Activated CD4-positive, alpha-beta memory T cell treated with anti-CD3 and anti-CD28 coated beads for 36 hours (primary cell): ENCODE results near the gene DOK7. TPM values are rescaled to one million over a fixed set of nuclear protein-coding genes. Genes with fewer than 3 reads are reported as not detected.
A peak's percentile ranks its signal among the peaks of the same experiment; 100 is the strongest.

Source experiments
- CTCF ChIA-PET: fragments of 350-600 bp; sonication (Branson Sonifier 250); formaldehyde crosslinking; loops from one replicate; lab custom pipeline; 2021; ENCODE audit warnings: antibody characterized with exemption, inconsistent platforms; lab: Charles Lee
- POLR2A ChIA-PET: fragments of 350-600 bp; sonication (Branson Sonifier 250); formaldehyde crosslinking; loops from one replicate; lab custom pipeline; 2021; ENCODE audit warnings: antibody characterized with exemption; lab: Charles Lee
- DNase-seq: peaks from one replicate; pipeline ENCODE4 v3.0.0-alpha.2; 2020
- H3K27ac Mint-ChIP-seq: one replicate; pipeline ENCODE4 v1.8.0; 2021; ENCODE audit warnings: mixed read lengths
- H3K27me3 Mint-ChIP-seq: one replicate; pipeline ENCODE4 v1.8.0; 2021; ENCODE audit warnings: mixed read lengths
- H3K36me3 Mint-ChIP-seq: one replicate; pipeline ENCODE4 v1.8.0; 2021; ENCODE audit warnings: mixed read lengths
- H3K4me1 Mint-ChIP-seq: one replicate; pipeline ENCODE4 v1.8.0; 2021; ENCODE audit warnings: low read depth, mixed read lengths
- H3K4me3 Mint-ChIP-seq: one replicate; pipeline ENCODE4 v1.8.0; 2021; ENCODE audit warnings: mild to moderate bottlenecking, mixed read lengths
- H3K9me3 Mint-ChIP-seq: one replicate; pipeline ENCODE4 v1.8.0; 2021; ENCODE audit warnings: mixed read lengths
- intact Hi-C: fragments of 100-400 bp; cut with micrococcal nuclease; formaldehyde crosslinking; loops from one replicate; pipeline ENCODE4 v1.15.1; 2023
- total RNA-seq, 2 experiments: library from RNA; stranded (reverse); gene quantifications; one replicate each; pipeline ENCODE4 v1.2.3, GENCODE V29; 2021

DOK7 gene
- total RNA-seq, 2 experiments from 2014 or later = not detected

DNA sequence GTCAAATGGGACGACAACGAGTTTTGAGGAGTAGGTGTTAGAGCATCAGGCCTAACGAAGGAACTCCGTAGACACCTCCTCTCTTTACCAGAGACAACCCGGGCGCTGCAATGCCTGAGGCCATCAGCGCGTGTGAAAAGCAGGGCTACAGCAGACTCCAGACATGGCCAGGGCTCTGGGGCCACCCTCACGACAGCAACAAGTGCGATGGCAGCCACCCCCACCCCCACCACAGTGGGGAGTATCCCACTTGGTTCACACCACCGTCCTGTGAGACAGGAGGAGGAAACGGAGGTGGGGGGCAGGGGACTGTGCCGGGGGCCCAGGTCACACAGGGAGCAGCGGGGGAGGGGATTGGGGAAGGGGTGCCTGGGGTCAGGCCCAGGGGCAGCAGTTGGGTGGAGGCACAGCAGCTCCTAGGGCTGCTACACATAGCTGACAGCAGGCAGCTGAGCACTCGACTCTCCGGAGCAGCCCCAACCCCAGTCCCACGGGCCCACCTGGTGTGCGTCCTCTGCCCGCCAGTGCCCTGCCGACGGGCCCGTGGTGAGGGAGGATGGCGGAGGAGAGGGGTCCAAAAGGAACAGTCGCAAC, 60.6 kb downstream of the DOK7 start:
- no peak for DNase-seq
- intact Hi-C loops = no loop called here
- Mint-ChIP-seq H3K4me3 (no peak overlapping the region), H3K9me3 (no peaks in the 10 kb centered on the region), H3K27me3 (no peaks in the 10 kb centered on the region), H3K27ac (no peak overlapping the region), H3K36me3 (peaks cover 6% of the 10 kb centered on the region), H3K4me1 (peaks cover 9% of the 10 kb centered on the region)
- CTCF ChIA-PET = no interaction called here
- POLR2A ChIA-PET = no interaction called here

DNA sequence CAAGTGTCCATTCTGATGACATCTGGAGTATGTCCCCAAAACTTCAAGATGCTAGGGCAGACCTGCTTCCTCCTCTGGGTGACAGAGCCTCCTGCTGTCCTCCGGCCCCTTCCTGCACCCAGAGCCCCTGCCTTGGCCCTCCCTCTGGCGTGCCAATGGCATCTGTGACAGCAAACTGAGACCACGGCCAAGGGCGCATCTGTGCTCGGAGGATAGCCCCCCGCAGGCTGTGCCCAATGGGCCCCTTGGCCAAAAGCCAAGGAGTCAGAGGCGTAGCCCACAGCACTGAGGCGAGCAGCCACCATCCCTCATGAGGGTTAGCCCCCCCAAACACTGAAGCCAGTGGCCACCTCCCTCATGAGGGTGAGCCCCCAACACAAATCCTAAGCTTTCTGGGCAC, 61.2 kb downstream of the DOK7 start:
- Mint-ChIP-seq H3K27me3 (no peaks in the 10 kb centered on the region), H3K4me1 (peaks cover 9% of the 10 kb centered on the region), H3K36me3 (peaks cover 6% of the 10 kb centered on the region), H3K4me3 (no peak overlapping the region), H3K27ac (no peak overlapping the region), H3K9me3 (no peaks in the 10 kb centered on the region)
- intact Hi-C loops = no loop called here
- POLR2A ChIA-PET = no interaction called here
- no peak for DNase-seq
- CTCF ChIA-PET = no interaction called here

DNA sequence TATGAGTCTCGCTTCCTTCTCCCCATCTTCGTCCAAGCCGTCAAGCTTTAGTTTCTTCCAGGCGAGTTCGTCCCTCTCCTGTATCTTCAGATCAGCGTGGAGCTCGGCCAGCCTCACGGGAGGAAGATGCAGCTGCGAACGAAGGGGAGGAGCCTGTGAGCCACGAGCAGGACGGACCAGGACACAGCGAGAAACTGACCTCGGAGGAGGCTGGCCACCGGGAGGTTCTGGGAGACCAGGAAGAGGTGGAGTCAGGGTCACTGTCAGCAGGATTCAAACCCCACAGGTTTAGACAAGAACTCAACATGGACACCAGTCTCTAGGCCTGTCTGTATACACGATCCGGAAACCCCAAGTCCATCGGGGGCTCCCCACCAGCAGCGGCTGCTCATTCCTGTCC, 61.8 kb downstream of the DOK7 start:
- ChIA-PET POLR2A (no interaction called here), CTCF (no interaction called here)
- DNase-seq = no peak
- intact Hi-C loops = no loop called here
- Mint-ChIP-seq H3K27me3 (no peaks in the 10 kb centered on the region), H3K4me1 (peaks cover 14% of the 10 kb centered on the region), H3K36me3 (peaks cover 9% of the 10 kb centered on the region), H3K9me3 (no peaks in the 10 kb centered on the region), H3K27ac (no peak overlapping the region), H3K4me3 (no peak overlapping the region)

DNA sequence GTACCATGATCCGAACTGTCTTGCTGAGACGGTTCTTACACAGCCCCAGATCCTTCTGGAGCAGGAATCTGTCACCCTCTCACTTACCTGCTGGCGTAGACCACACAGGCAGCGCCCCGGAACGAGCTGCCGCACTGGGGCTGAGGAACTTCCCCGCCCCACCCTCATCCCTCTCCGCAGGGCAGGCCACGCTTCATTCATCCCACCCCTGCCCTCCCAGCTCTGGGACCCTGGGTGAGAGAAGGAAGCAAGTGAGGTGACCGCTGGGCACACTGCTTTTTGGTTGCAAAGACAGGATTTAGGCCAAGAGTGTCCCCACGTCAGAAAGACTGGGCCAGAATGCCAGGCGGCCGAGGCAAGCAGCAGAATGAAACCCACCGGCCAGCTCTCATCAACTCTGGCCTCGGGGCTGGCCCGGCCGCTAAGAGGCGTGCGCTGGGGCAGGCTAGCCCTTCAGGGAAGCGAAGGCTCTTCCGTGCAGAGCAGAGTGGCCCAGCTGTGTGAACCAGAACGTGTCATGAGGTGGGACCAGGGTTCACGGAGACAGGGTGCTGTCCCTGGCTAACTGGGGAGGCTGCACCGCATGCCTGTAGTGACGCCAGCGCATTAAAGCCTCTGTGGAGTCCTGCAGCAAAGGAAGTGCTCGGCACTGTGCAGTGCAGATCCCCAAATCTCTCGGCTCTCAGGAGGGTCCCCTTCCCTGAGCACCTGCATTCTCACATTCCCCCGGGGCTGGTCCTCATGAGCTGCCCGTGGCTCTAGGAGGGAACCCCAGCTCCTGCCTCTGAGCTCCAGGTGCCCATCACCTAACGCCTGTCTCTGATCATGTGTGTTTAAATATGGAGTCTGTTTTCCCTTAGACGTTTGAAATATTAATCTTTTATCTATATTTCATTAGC, 62.7 kb downstream of the DOK7 start:
- Mint-ChIP-seq H3K27ac (no peak overlapping the region), H3K36me3 (peaks cover 11% of the 10 kb centered on the region), H3K9me3 (no peaks in the 10 kb centered on the region), H3K4me1 (peaks cover 21% of the 10 kb centered on the region), H3K4me3 (no peak overlapping the region), H3K27me3 (no peaks in the 10 kb centered on the region)
- no peak for DNase-seq
- CTCF ChIA-PET = interaction anchor here (0.6 to 1.0 kb wide), 2 partner anchors 35 to 45 kb away, joined by 4 read pairs; no protein-coding TSS in a partner anchor
- POLR2A ChIA-PET = no interaction called here
- intact Hi-C loops = no loop called here

DNA sequence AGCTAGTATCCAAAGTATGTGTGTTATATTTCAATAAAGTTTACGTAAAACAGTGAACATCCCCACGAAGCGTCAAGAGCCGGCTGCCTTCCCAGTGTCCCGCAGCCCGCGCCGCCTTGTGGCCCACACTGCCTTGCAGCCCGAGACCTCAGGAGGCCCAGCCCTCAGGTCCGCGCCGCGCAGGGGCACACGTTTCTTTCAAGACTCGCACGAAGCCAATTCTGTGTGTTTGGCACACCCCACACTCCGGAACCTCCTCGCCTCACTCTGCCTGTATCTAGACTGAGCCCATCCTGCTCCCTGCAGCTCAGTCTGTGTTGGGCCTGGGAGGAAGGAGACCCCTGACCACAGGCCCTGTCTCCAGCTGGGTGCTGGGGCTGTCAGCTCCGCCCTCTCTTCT, 63.4 kb downstream of the DOK7 start:
- CTCF ChIA-PET = interaction anchor here (0.6 to 1.0 kb wide), 2 partner anchors 36 to 46 kb away, joined by 4 read pairs; no protein-coding TSS in a partner anchor
- Mint-ChIP-seq H3K27me3 (no peaks in the 10 kb centered on the region), H3K4me3 (no peak overlapping the region), H3K27ac (no peak overlapping the region), H3K36me3 (peaks cover 8% of the 10 kb centered on the region), H3K9me3 (no peaks in the 10 kb centered on the region), H3K4me1 (peaks cover 27% of the 10 kb centered on the region)
- intact Hi-C loops = no loop called here
- POLR2A ChIA-PET = no interaction called here
- DNase-seq = no peak

DNA sequence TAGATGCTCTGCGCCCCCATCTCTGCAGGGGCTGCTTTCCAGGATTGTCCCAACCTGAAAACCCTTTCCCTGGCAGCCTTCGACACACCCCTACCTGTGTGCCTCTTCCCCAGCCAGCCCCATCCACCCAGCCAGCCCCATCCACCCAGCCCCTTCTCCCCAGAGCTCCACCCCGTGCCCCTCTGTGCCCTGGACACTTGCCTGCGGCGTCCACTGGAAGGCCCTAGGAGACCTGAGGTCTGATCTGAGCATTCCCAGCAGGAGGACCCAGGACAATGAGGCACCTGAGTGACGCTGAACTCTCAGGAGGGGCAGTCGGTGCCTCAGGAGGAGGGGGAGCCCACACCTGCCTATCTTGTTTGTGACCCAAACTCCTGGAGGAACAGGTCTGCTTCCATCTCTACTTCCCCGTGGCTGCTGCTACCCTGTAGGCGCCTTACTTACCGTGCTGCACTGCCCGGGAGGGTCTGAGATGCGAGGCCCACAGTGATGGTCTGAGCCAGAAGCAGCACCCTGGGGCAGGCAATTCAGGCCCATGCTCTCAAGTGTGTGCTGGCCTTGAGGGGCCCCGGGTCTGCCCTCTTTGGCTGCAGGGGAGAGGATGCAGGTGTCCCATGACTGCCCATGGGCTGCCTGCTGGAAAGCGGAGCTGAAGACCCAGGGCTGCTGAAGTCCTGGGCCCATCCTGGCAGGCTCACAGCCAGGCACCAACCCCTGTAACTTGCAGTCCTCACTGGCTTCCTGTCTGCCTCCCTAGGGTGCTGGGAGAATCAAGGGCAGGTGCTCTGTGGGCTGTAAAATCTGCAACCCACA, 64.2 kb downstream of the DOK7 start:
- H3K27ac Mint-ChIP-seq = no peak overlapping the region
- no peak for DNase-seq
- peaks cover 30% of the 10 kb centered on the region for H3K4me1 Mint-ChIP-seq
- POLR2A ChIA-PET = no interaction called here
- H3K9me3 Mint-ChIP-seq = no peaks in the 10 kb centered on the region
- no peak overlapping the region for H3K4me3 Mint-ChIP-seq
- CTCF ChIA-PET = no interaction called here
- H3K27me3 Mint-ChIP-seq = no peaks in the 10 kb centered on the region
- intact Hi-C loops = no loop called here
- peaks cover 10% of the 10 kb centered on the region for H3K36me3 Mint-ChIP-seq

- intact Hi-C loops = no loop called here
- no peak overlapping the region for H3K27ac Mint-ChIP-seq
- CTCF ChIA-PET = no interaction called here
- H3K4me3 Mint-ChIP-seq = no peak overlapping the region
- peaks cover 10% of the 10 kb centered on the region for H3K36me3 Mint-ChIP-seq
- H3K4me1 Mint-ChIP-seq = peaks cover 30% of the 10 kb centered on the region
- DNase-seq = no peak
- H3K27me3 Mint-ChIP-seq = no peaks in the 10 kb centered on the region
- POLR2A ChIA-PET = no interaction called here
- H3K9me3 Mint-ChIP-seq = no peaks in the 10 kb centered on the region
Observed at GRCh38 chr4:3527914-3528876, 65.1 kb downstream of the DOK7 start.

GRCh38 chr4:3529363-3529762, 66.3 kb downstream of the DOK7 start:
- ChIA-PET CTCF (no interaction called here), POLR2A (no interaction called here)
- no peak overlapping the region for H3K27ac Mint-ChIP-seq
- no peak overlapping the region for H3K4me3 Mint-ChIP-seq
- H3K27me3 Mint-ChIP-seq = no peaks in the 10 kb centered on the region
- peaks cover 10% of the 10 kb centered on the region for H3K36me3 Mint-ChIP-seq
- intact Hi-C loops = no loop called here
- peaks cover 30% of the 10 kb centered on the region for H3K4me1 Mint-ChIP-seq
- no peaks in the 10 kb centered on the region for H3K9me3 Mint-ChIP-seq
- DNase-seq = no peak

DNA sequence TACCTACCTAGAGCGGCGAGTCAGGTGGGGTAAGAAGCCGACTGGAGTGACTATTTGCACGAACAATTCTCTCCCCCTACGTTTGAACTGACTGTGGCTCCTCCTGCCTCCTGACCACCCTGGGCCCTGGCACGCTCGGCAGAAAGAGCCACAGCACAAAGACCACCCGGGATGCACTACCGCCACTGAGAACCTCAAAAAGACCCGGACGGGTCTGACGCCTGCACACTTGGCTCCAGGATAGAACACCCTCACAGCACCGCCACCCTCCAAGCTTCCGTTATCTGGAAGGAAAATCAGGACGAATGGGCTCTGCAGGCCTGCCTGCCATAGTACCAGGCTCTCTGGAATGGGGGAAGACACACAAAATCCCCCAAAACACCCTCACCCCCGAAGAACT, 66.9 kb downstream of the DOK7 start:
- H3K27me3 Mint-ChIP-seq = peaks cover 1% of the 10 kb centered on the region
- intact Hi-C loops = no loop called here
- peak overlapping the region; percentile 100 for H3K4me3 Mint-ChIP-seq
- peaks cover 7% of the 10 kb centered on the region for H3K36me3 Mint-ChIP-seq
- H3K9me3 Mint-ChIP-seq = no peaks in the 10 kb centered on the region
- POLR2A ChIA-PET = no interaction called here
- CTCF ChIA-PET = no interaction called here
- H3K4me1 Mint-ChIP-seq = peaks cover 30% of the 10 kb centered on the region
- no peak for DNase-seq
- H3K27ac Mint-ChIP-seq = no peak overlapping the region

DNA sequence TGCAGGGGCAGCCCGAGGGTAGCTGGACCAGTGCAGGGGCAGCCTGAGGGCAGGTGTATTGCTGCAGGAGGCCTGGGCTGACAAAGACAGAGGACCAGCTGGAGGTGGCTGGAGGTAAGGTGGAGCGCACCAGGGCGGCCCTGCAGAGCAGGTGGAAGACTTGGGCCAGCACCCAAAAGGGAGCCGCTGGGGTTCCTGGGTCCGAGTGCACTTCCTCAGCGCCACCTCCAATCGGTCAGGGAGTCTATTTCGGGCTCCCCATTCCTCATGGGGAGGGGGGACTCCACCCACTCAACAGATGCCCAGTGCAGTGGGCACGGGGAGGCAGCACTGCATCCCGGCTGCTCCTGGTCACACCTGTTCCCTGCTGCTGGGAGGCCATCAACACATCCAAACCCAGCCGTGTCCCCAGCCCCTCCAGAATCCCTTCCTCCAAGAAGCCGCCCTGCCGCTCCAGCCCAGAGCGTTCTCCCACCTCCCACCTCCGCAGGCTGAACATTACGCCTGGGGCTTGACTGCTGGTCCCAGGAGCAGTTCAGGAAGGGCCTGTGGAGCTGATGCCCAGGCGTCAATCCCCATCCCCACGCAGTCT, 67.7 kb downstream of the DOK7 start:
- POLR2A ChIA-PET = no interaction called here
- peaks cover 8% of the 10 kb centered on the region for H3K36me3 Mint-ChIP-seq
- H3K4me1 Mint-ChIP-seq = peaks cover 30% of the 10 kb centered on the region
- H3K27me3 Mint-ChIP-seq = peaks cover 4% of the 10 kb centered on the region
- CTCF ChIA-PET = no interaction called here
- H3K27ac Mint-ChIP-seq = no peak overlapping the region
- DNase-seq = no peak
- peak overlapping the region; percentile 100 for H3K4me3 Mint-ChIP-seq
- intact Hi-C loops = no loop called here
- no peaks in the 10 kb centered on the region for H3K9me3 Mint-ChIP-seq

DNA sequence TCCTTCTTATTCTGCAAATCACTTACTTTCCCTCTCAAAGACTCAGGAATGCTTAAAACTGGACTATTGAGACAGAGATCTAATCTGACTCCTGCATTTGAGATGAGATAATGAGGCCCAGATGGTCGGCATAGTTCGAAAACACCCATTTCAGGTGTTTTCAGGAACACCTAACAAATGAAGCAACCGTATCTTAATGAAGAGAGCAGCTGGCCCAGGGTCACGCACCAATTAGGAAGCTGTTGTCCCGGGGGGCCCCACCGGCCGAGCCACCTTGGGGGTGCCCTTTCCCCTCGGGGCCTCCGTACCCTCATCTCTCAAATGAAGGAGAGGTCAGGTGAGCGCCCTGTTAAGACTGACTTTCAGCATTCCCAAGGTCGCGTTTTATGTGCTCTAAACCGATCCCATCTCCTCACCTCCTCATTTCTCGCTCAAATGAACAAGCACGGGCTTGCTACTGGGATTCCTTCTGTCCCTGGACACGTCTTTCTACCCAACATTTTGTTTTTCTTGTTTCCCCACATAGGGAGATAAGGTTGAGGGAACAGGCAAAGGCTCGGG, 68.3 kb downstream of the DOK7 start:
- CTCF ChIA-PET = no interaction called here
- DNase-seq = no peak
- POLR2A ChIA-PET = no interaction called here
- Mint-ChIP-seq H3K4me3 (peak overlapping the region; percentile 100), H3K9me3 (no peaks in the 10 kb centered on the region), H3K27me3 (peaks cover 4% of the 10 kb centered on the region), H3K4me1 (peaks cover 30% of the 10 kb centered on the region), H3K36me3 (peaks cover 8% of the 10 kb centered on the region), H3K27ac (no peak overlapping the region)
- intact Hi-C loops = no loop called here
